Right lobe of liver (tissue), 6 donors: ENCODE data around the gene ARID3B. TPM values are rescaled to one million over a fixed set of nuclear protein-coding genes. Genes with fewer than 3 reads are reported as not detected.

Source experiments
- ATAC-seq, 4 donors: fragments of 200-7000 bp; cut with Tn5 transposase; one replicate each; pipeline ENCODE4 v1.9.1; 2020; ENCODE audit warnings: mild to moderate bottlenecking in 4 of 4, moderate library complexity in 4 of 4
- DNase-seq, 3 donors: peaks; one replicate each; pipeline ENCODE4 v3.0.0-alpha.2; 2020
- H3K27ac ChIP-seq, 3 donors: fragments of 200-600 bp; one replicate each; pipeline ENCODE4 v1.8.0; 2022
- H3K27me3 ChIP-seq, 2 donors: fragments of 200-600 bp; one replicate each; pipeline ENCODE4 v1.8.0; 2022
- H3K36me3 ChIP-seq, 4 donors: fragments of 200-600 bp; sonication (generic) in 1 of 4; one replicate each; pipeline versions ENCODE4 v1.5.1 to v1.8.0; 2017 to 2022; ENCODE audit warnings: control low read depth in 1 of 4
- H3K4me1 ChIP-seq, 4 donors: fragments of 200-600 bp; sonication (generic) in 1 of 4; one replicate each; pipeline versions ENCODE4 v1.5.1 to v1.8.0; 2017 to 2022; ENCODE audit warnings: control low read depth in 1 of 4
- H3K4me3 ChIP-seq, 3 donors: fragments of 200-600 bp; one replicate each; pipeline ENCODE4 v1.8.0; 2022
- H3K9me3 ChIP-seq, 4 donors: fragments of 200-600 bp; sonication (generic) in 1 of 4; one replicate each; pipeline versions ENCODE4 v1.5.1 to v1.8.0; 2017 to 2022; ENCODE audit warnings: control low read depth in 1 of 4
- CTCF ChIP-seq, 4 donors: fragments of 200-600 bp in 3 of 4; fragments of 450-650 bp in 1 of 4; IDR thresholded peaks; one replicate each; pipeline versions ENCODE4 v1.5.1 to v1.8.0; 2016 to 2022; ENCODE audit warnings: antibody characterized with exemption in 4 of 4, mild to moderate bottlenecking in 2 of 4
- POLR2A ChIP-seq: fragments of 450-650 bp; IDR thresholded peaks from one replicate; pipeline ENCODE4 v1.6.1; 2017; ENCODE audit warnings: antibody characterized with exemption, mild to moderate bottlenecking
- WGBS: methylation state at CpG from one replicate; pipeline ENCODE4 v1.1.6; 2018; ENCODE audit warnings: low coverage, low lambda C conversion rate; ENCODE audit not compliant: insufficient coverage; ENCODE audit errors: missing lambda C conversion rate; 5-methylcytosine and 5-hydroxymethylcytosine counted together
- intact Hi-C, 2 donors: fragments of 100-400 bp; cut with DNase I; formaldehyde crosslinking; loops; one replicate each; pipeline versions ENCODE4 v1.11.2 to v1.14.1; 2022
- total RNA-seq, 6 experiments: library from RNA; depleted of rRNA in 2 of 6; stranded (reverse); fragments of >200 nt in 2 of 6; fragmentation: NEBNext Ultra II Directional in 3 of 6; extraction: Animal tissue kit (Norgen Biotek cat#: 25700) in 3 of 6; gene quantifications; one replicate each; pipeline versions ENCODE4 v1.1.0 to v1.2.4, GENCODE V29; 2016 to 2023
- donor health status: DM: no; HTN: yes; CAD: no.
- donor health status: DM: no; HTN: no; CAD: no.
- donor health status: DM: no; HTN: no; CAD: no.
- donor health status: DM: no; HTN: yes; CAD: no.
- donor health status: DM: no; HTN: yes; CAD: no.

The ARID3B gene
- total RNA-seq, 6 experiments from 2014 or later, result 1.5 to 3.2 (median 2.3) TPM

- TF ChIP-seq CTCF (IDR thresholded peaks at IDR 0.05), result no peak
- TF ChIP-seq POLR2A, result no peak
- H3K36me3 ChIP-seq, result peaks cover 0 to 3% (median 0%) of the 10 kb centered on the region in 4 donors
- no peaks in the 10 kb centered on the region for H3K4me1 ChIP-seq
- no peak overlapping the region for H3K4me3 ChIP-seq
- ATAC-seq (no peak), DNase-seq (no peak)
- no peaks in the 10 kb centered on the region for H3K27me3 ChIP-seq
- 50% methylated on average over 2 of the region's 3 CpGs for WGBS
- no peak overlapping the region for H3K27ac ChIP-seq
- intact Hi-C loops, result no loop called here
- no peaks in the 10 kb centered on the region for H3K9me3 ChIP-seq
Measured at GRCh38 chr15:74585191-74585590, 44.2 kb downstream of the ARID3B start.

DNA sequence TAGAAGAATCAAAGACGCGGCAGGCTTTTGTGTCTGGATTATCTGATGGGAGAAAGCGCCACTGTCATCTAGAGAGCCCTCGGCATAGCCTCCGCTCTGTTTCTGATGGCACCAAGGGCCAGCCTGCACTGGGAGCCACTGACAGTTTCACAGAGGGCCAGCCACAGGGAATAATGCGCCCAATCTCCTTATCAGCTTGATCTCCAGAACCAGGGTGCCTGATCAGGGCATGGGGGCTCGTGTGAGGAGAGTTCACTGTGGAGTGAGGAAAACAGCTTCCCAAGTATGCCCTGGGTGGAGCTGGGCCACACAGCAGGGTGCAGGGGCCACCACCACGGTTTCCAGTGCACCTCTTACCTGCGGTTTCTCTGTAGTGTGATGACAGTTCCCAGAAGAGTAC lies 44.8 kb downstream of the ARID3B start:
- H3K27me3 ChIP-seq, result no peaks in the 10 kb centered on the region
- H3K4me3 ChIP-seq, result no peak overlapping the region
- DNase-seq, result no peak
- H3K4me1 ChIP-seq, result no peaks in the 10 kb centered on the region
- whole genome bisulfite sequencing, result 89% methylated on average over 6 of the region's 9 CpGs
- ATAC-seq, result no peak
- H3K27ac ChIP-seq, result no peak overlapping the region
- H3K9me3 ChIP-seq, result no peaks in the 10 kb centered on the region
- TF ChIP-seq POLR2A, result no peak
- TF ChIP-seq CTCF (IDR thresholded peaks at IDR 0.05), result no peak
- intact Hi-C loops, result no loop called here
- H3K36me3 ChIP-seq, result peaks cover 0 to 4% (median 0%) of the 10 kb centered on the region in 4 donors

DNA sequence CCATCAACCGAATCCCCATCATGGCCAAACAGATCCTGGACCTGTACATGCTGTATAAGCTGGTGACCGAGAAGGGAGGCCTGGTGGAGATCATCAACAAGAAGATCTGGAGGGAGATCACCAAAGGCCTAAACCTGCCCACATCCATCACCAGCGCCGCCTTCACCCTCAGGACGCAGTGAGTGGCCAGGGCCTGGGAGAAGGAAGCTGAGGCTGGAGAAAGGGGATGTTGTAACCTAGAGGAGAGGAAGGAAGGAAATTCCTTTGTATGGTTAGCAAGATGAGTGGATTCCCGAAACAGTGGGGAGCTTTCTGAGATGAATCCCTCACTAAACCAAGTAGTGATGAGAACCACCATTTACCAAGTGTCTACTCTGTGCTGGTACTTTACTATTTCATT lies 48.8 kb downstream of the ARID3B start:
- no peak for DNase-seq
- Histone ChIP-seq H3K27me3 (no peaks in the 10 kb centered on the region), H3K4me1 (no peaks in the 10 kb centered on the region), H3K36me3 (peaks cover 0 to 14% (median 0%) of the 10 kb centered on the region in 4 donors), H3K4me3 (no peak overlapping the region), H3K9me3 (no peaks in the 10 kb centered on the region), H3K27ac (no peak overlapping the region)
- intact Hi-C loops, result no loop called here
- ATAC-seq, result no peak
- 78% methylated on average over 1 of the region's 6 CpGs for WGBS
- no peak for TF ChIP-seq POLR2A
- TF ChIP-seq CTCF (IDR thresholded peaks at IDR 0.05), result no peak

GRCh38 chr15:74592222-74592621 lies 51.2 kb downstream of the ARID3B start:
- 100% methylated on average over 2 of the region's 3 CpGs for WGBS
- H3K27me3 ChIP-seq, result no peaks in the 10 kb centered on the region
- DNase-seq (no peak), ATAC-seq (no peak)
- TF ChIP-seq CTCF (IDR thresholded peaks at IDR 0.05) (no peak), POLR2A (no peak)
- no peaks in the 10 kb centered on the region for H3K9me3 ChIP-seq
- intact Hi-C loops, result no loop called here
- H3K4me1 ChIP-seq, result no peaks in the 10 kb centered on the region
- H3K27ac ChIP-seq, result no peak overlapping the region
- no peak overlapping the region for H3K4me3 ChIP-seq
- peaks cover 0 to 14% (median 0%) of the 10 kb centered on the region in 4 donors for H3K36me3 ChIP-seq

DNA sequence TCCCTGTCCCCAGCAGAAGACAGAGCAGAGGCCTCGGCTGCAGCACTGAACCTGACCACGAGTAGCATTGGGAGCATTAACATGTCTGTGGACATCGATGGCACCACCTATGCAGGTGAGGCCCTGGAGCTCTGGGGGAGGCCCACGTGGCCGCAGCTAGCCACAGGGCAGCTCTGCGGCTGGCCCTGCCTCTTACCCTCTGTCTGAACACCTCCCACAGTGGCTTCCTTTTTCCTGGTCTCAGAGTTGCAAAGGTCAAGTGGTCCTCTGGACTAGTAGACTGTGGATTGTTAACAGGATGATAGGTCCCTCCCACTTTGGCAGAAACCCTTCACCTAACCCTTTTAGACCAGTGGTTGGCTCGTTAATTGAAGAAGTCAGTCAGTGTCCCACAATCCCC lies 52.1 kb downstream of the ARID3B start:
- TF ChIP-seq CTCF (IDR thresholded peaks at IDR 0.05), result no peak
- no peak for TF ChIP-seq POLR2A
- no peak for ATAC-seq
- Histone ChIP-seq H3K27ac (no peak overlapping the region), H3K4me3 (no peak overlapping the region), H3K27me3 (no peaks in the 10 kb centered on the region), H3K4me1 (no peaks in the 10 kb centered on the region), H3K36me3 (peaks cover 0 to 14% (median 0%) of the 10 kb centered on the region in 4 donors), H3K9me3 (no peaks in the 10 kb centered on the region)
- WGBS, result 100% methylated on average over 1 of the region's 7 CpGs
- DNase-seq, result no peak
- intact Hi-C loops, result no loop called here
